Measurements from ENCODE around the gene PCDH9.
A peak's percentile ranks its signal among the peaks of the same experiment; 100 is the strongest.

Gene PCDH9

GRCh38 chr13:66640231-66640630 is 589.9 kb downstream of the PCDH9 start:
- H3K79me2 ChIP-seq (ENCODE audit: insufficient read depth, low read length) = no peaks in the 10 kb centered on the region
- no peaks in the 10 kb centered on the region for H3K9me3 ChIP-seq (ENCODE audit: insufficient read depth, low read length)
- H3K4me3 ChIP-seq (ENCODE audit: insufficient read depth, low read length, poor library complexity, severe bottlenecking) = no peak overlapping the region
- no peak overlapping the region for H2AFZ ChIP-seq (ENCODE audit: low read depth, low read length, severe bottlenecking)
- no peak overlapping the region for H3K9ac ChIP-seq (ENCODE audit: low read length)
- no peaks in the 10 kb centered on the region for H3K9me2 ChIP-seq (replicated peaks; ENCODE audit: insufficient read depth, low read length)
- no peak overlapping the region for H3K27ac ChIP-seq (ENCODE audit: low read depth, low read length)
- H3K36me3 ChIP-seq (ENCODE audit: low read length) = no peaks in the 10 kb centered on the region; the same call in 1 of the 2 replicates
- no peaks in the 10 kb centered on the region for H4K20me1 ChIP-seq (ENCODE audit: low read depth, low read length)
- H3K27me3 ChIP-seq (ENCODE audit: low read length) = no peaks in the 10 kb centered on the region
- H3F3A ChIP-seq (ENCODE audit: insufficient read depth) = no peaks in the 10 kb centered on the region
- TF ChIP-seq CTCF (IDR thresholded peaks at IDR 0.05; ENCODE audit: insufficient read depth, low read length, poor library complexity, severe bottlenecking) = no peak
- no peak for TF ChIP-seq EZH2phosphoT487 (conservative IDR thresholded peaks at IDR 0.05; ENCODE audit: low read length)
- no peak overlapping the region for H3K4me2 ChIP-seq (ENCODE audit: low read depth, low read length, poor library complexity, severe bottlenecking)

- H3K27me3 ChIP-seq (ENCODE audit: low read length) = no peaks in the 10 kb centered on the region
- H3K79me2 ChIP-seq (ENCODE audit: insufficient read depth, low read length) = no peaks in the 10 kb centered on the region
- no peaks in the 10 kb centered on the region for H4K20me1 ChIP-seq (ENCODE audit: low read depth, low read length)
- no peak overlapping the region for H3K27ac ChIP-seq (ENCODE audit: low read depth, low read length)
- TF ChIP-seq CTCF (IDR thresholded peaks at IDR 0.05; ENCODE audit: insufficient read depth, low read length, poor library complexity, severe bottlenecking) (no peak), EZH2phosphoT487 (conservative IDR thresholded peaks at IDR 0.05; ENCODE audit: low read length) (no peak)
- no peaks in the 10 kb centered on the region for H3K9me2 ChIP-seq (replicated peaks; ENCODE audit: insufficient read depth, low read length)
- no peak overlapping the region for H3K9ac ChIP-seq (ENCODE audit: low read length)
- H3K36me3 ChIP-seq (ENCODE audit: low read length) = no peaks in the 10 kb centered on the region; the same call in 1 of the 2 replicates
- H3F3A ChIP-seq (ENCODE audit: insufficient read depth) = no peaks in the 10 kb centered on the region
- H2AFZ ChIP-seq (ENCODE audit: low read depth, low read length, severe bottlenecking) = peak overlapping the region; percentile 5
- no peaks in the 10 kb centered on the region for H3K9me3 ChIP-seq (ENCODE audit: insufficient read depth, low read length)
- H3K4me2 ChIP-seq (ENCODE audit: low read depth, low read length, poor library complexity, severe bottlenecking) = no peak overlapping the region
- H3K4me3 ChIP-seq (ENCODE audit: insufficient read depth, low read length, poor library complexity, severe bottlenecking) = no peak overlapping the region
Measured at GRCh38 chr13:66639044-66639443, 591.1 kb downstream of the PCDH9 start.

- Histone ChIP-seq H3K79me2 (ENCODE audit: insufficient read depth, low read length) (no peaks in the 10 kb centered on the region), H3K27me3 (ENCODE audit: low read length) (no peaks in the 10 kb centered on the region), H3K27ac (ENCODE audit: low read depth, low read length) (no peak overlapping the region), H3K9ac (ENCODE audit: low read length) (no peak overlapping the region), H4K20me1 (ENCODE audit: low read depth, low read length) (no peaks in the 10 kb centered on the region), H3K36me3 (ENCODE audit: low read length) (0 out of 2 replicates have a peak, but pooled peaks cover 3% of the 10 kb centered on the region), H3F3A (ENCODE audit: insufficient read depth) (no peaks in the 10 kb centered on the region), H3K9me3 (ENCODE audit: insufficient read depth, low read length) (no peaks in the 10 kb centered on the region), H3K4me3 (ENCODE audit: insufficient read depth, low read length, poor library complexity, severe bottlenecking) (no peak overlapping the region), H2AFZ (ENCODE audit: low read depth, low read length, severe bottlenecking) (peak overlapping the region; percentile 28), H3K9me2 (replicated peaks; ENCODE audit: insufficient read depth, low read length) (no peaks in the 10 kb centered on the region), H3K4me2 (ENCODE audit: low read depth, low read length, poor library complexity, severe bottlenecking) (no peak overlapping the region)
- TF ChIP-seq CTCF (IDR thresholded peaks at IDR 0.05; ENCODE audit: insufficient read depth, low read length, poor library complexity, severe bottlenecking) (no peak), EZH2phosphoT487 (conservative IDR thresholded peaks at IDR 0.05; ENCODE audit: low read length) (no peak)
Measured at GRCh38 chr13:66635526-66635925, 594.6 kb downstream of the PCDH9 start.

Measured in SU-DHL-6 (cell line).